GM18511 (cell line): ENCODE data around the gene SLC13A1.
A peak's percentile ranks its signal among the peaks of the same experiment; 100 is the strongest.

Source experiments
- ATAC-seq: cut with Tn5 transposase; IDR thresholded peaks from one replicate; pipeline ENCODE4 v1.9.1; 2021; ENCODE audit warnings: mild to moderate bottlenecking, moderate library complexity; ENCODE audit not compliant: unreplicated experiment

SLC13A1 gene

GRCh38 chr7:123198111-123198510 lies 1.7 kb downstream of the SLC13A1 start:
- no peak for ATAC-seq

GRCh38 chr7:123193235-123193634 lies 6.5 kb downstream of the SLC13A1 start:
- ATAC-seq: no peak

- no peak for ATAC-seq
Measured at GRCh38 chr7:123191132-123191531, 8.6 kb downstream of the SLC13A1 start.

- peak; percentile 93 for ATAC-seq
Measured at GRCh38 chr7:123190109-123190831, 9.5 kb downstream of the SLC13A1 start.

GRCh38 chr7:123185756-123186155 lies 14.0 kb downstream of the SLC13A1 start:
- no peak for ATAC-seq

- no peak for ATAC-seq
Measured at GRCh38 chr7:123184271-123184670, 15.5 kb downstream of the SLC13A1 start.

- ATAC-seq: no peak
Measured at GRCh38 chr7:123183431-123183830, 16.3 kb downstream of the SLC13A1 start.

GRCh38 chr7:123177442-123177841 lies 22.3 kb downstream of the SLC13A1 start:
- ATAC-seq: no peak

GRCh38 chr7:123170333-123171246 lies 29.2 kb downstream of the SLC13A1 start:
- no peak for ATAC-seq

- no peak for ATAC-seq
Measured at GRCh38 chr7:123169065-123169464, 30.7 kb downstream of the SLC13A1 start.

GRCh38 chr7:123157606-123158005 lies 42.2 kb downstream of the SLC13A1 start:
- no peak for ATAC-seq

- ATAC-seq: no peak
Measured at GRCh38 chr7:123155571-123155970, 44.2 kb downstream of the SLC13A1 start.

- ATAC-seq: peak; percentile 98
Measured at GRCh38 chr7:123154231-123154860, 45.4 kb downstream of the SLC13A1 start.

GRCh38 chr7:123151443-123151842 lies 48.3 kb downstream of the SLC13A1 start:
- no peak for ATAC-seq

- ATAC-seq: no peak
Measured at GRCh38 chr7:123148813-123149212, 51.0 kb downstream of the SLC13A1 start.

GRCh38 chr7:123143252-123144006 lies 56.3 kb downstream of the SLC13A1 start:
- no peak for ATAC-seq

- ATAC-seq: no peak
Measured at GRCh38 chr7:123140561-123140960, 59.2 kb downstream of the SLC13A1 start.

- no peak for ATAC-seq
Measured at GRCh38 chr7:123135960-123136359, 63.8 kb downstream of the SLC13A1 start.

- no peak for ATAC-seq
Measured at GRCh38 chr7:123133924-123134323, 65.8 kb downstream of the SLC13A1 start.

- no peak for ATAC-seq
Measured at GRCh38 chr7:123131961-123132360, 67.8 kb downstream of the SLC13A1 start.

GRCh38 chr7:123131556-123131955 lies 68.2 kb downstream of the SLC13A1 start:
- no peak for ATAC-seq
